Suprapubic skin (tissue), 4 donors: Measurements from ENCODE around the gene ERCC4. TPM values are rescaled to one million over a fixed set of nuclear protein-coding genes. Genes with fewer than 3 reads are reported as not detected.

Source experiments
- DNase-seq, 2 donors: peaks; one replicate each; pipeline ENCODE4 v3.0.0-alpha.2; 2019; ENCODE audit warnings: low spot score in 2 of 2
- H3K27ac ChIP-seq: fragments of 200-600 bp; sonication (generic); one replicate; pipeline ENCODE4 v1.5.1; 2019
- H3K27me3 ChIP-seq: fragments of 200-600 bp; sonication (generic); one replicate; pipeline ENCODE4 v1.5.1; 2019
- H3K36me3 ChIP-seq: fragments of 200-600 bp; sonication (generic); one replicate; pipeline ENCODE4 v1.5.1; 2019
- H3K4me1 ChIP-seq: fragments of 200-600 bp; sonication (generic); one replicate; pipeline ENCODE4 v1.5.1; 2019
- H3K4me3 ChIP-seq: fragments of 200-600 bp; sonication (generic); one replicate; pipeline ENCODE4 v1.5.1; 2019; ENCODE audit warnings: mild to moderate bottlenecking
- H3K9me3 ChIP-seq: fragments of 200-600 bp; sonication (generic); one replicate; pipeline ENCODE4 v1.5.1; 2019
- CTCF ChIP-seq, 2 donors: fragments of 200-600 bp in 1 of 2; fragments of 450-650 bp in 1 of 2; sonication (generic) in 1 of 2; IDR thresholded peaks; one replicate each; pipeline ENCODE4 v1.5.1; 2016 to 2019; ENCODE audit warnings: antibody characterized with exemption in 2 of 2, mild to moderate bottlenecking in 1 of 2, moderate library complexity in 1 of 2
- EP300 ChIP-seq: sonication (generic); formaldehyde crosslinking; IDR thresholded peaks from one replicate; pipeline ENCODE4 v1.6.1; 2017; ENCODE audit warnings: antibody characterized with exemption
- POLR2A ChIP-seq, 2 donors: fragments of 450-650 bp; IDR thresholded peaks; one replicate each; pipeline ENCODE4 v1.6.1; 2017; ENCODE audit warnings: antibody characterized with exemption in 2 of 2, mild to moderate bottlenecking in 2 of 2, moderate library complexity in 2 of 2
- POLR2AphosphoS5 ChIP-seq, 3 donors: sonication (generic); formaldehyde crosslinking; IDR thresholded peaks; one replicate each; pipeline ENCODE4 v1.6.1; 2017; ENCODE audit warnings: antibody characterized with exemption in 3 of 3
- WGBS: methylation state at CpG from one replicate; pipeline ENCODE4 v1.1.5; 2018; 5-methylcytosine and 5-hydroxymethylcytosine counted together
- total RNA-seq, 4 donors: library from RNA; depleted of rRNA; stranded (reverse); fragments of >200 nt; gene quantifications; one replicate each; pipeline ENCODE4 v1.1.0, GENCODE V29; 2016

Gene ERCC4
- total RNA-seq, 4 donors from 2014 or later, result 4.3 to 6.0 (median 5.2) TPM

- 84% methylated on average over 10 of the region's 10 CpGs for WGBS
- Histone ChIP-seq H3K4me3 (no peak overlapping the region), H3K4me1 (peaks cover 21% of the 10 kb centered on the region), H3K9me3 (no peaks in the 10 kb centered on the region), H3K27me3 (no peaks in the 10 kb centered on the region), H3K27ac (no peak overlapping the region), H3K36me3 (no peaks in the 10 kb centered on the region)
- TF ChIP-seq POLR2A (IDR thresholded peaks at IDR 0.05) (no peak), POLR2AphosphoS5 (IDR thresholded peaks at IDR 0.05) (no peak)
- no peak for DNase-seq
Measured at GRCh38 chr16:13999071-13999894, 79.3 kb downstream of the ERCC4 start.

GRCh38 chr16:13999895-14000425, 80.0 kb downstream of the ERCC4 start:
- H3K4me3 ChIP-seq, result no peak overlapping the region
- H3K9me3 ChIP-seq, result no peaks in the 10 kb centered on the region
- H3K4me1 ChIP-seq, result peaks cover 28% of the 10 kb centered on the region
- H3K36me3 ChIP-seq, result no peaks in the 10 kb centered on the region
- 80% methylated on average over 12 of the region's 12 CpGs for WGBS
- no peak for DNase-seq
- no peaks in the 10 kb centered on the region for H3K27me3 ChIP-seq
- no peak overlapping the region for H3K27ac ChIP-seq
- TF ChIP-seq POLR2A (IDR thresholded peaks at IDR 0.05) (no peak), CTCF (IDR thresholded peaks at IDR 0.05) (no peak), EP300 (no peak), POLR2AphosphoS5 (IDR thresholded peaks at IDR 0.05) (no peak)

- Histone ChIP-seq H3K9me3 (no peaks in the 10 kb centered on the region), H3K36me3 (no peaks in the 10 kb centered on the region), H3K4me3 (no peak overlapping the region), H3K27ac (no peak overlapping the region), H3K4me1 (peaks cover 29% of the 10 kb centered on the region), H3K27me3 (no peaks in the 10 kb centered on the region)
- no peak for DNase-seq
- TF ChIP-seq POLR2AphosphoS5 (IDR thresholded peaks at IDR 0.05) (no peak), CTCF (IDR thresholded peaks at IDR 0.05) (no peak), POLR2A (IDR thresholded peaks at IDR 0.05) (no peak), EP300 (no peak)
- 91% methylated on average over 8 of the region's 10 CpGs for WGBS
Measured at GRCh38 chr16:14001521-14001920, 81.6 kb downstream of the ERCC4 start.

Other genes starting within 250 kb of the ERCC4 start
- gene MRTFB, start 151.2 kb downstream of the ERCC4 start, total RNA-seq, result 100 to 1,000 TPM in 1 of 4 donors, 10 to 100 TPM in 3; 43.6 to 197 (median 65.5) TPM